ENCODE measurements around the gene ADAM10. TPM values are rescaled to one million over a fixed set of nuclear protein-coding genes. Genes with fewer than 3 reads are reported as not detected.
A peak's percentile ranks its signal among the peaks of the same experiment; 100 is the strongest.

The ADAM10 gene
- total RNA-seq, 1 donor from 2014 or later, result 273 TPM

- ATAC-seq (no peak), DNase-seq (ENCODE audit: low spot score) (no peak)
- intact Hi-C loops (cut with DNase I), result no loop called here
Observed at GRCh38 chr15:58694641-58695398, 54.7 kb downstream of the ADAM10 start.

- intact Hi-C loops (cut with DNase I), result no loop called here
- no peak for DNase-seq (ENCODE audit: low spot score)
- no peak for ATAC-seq
Observed at GRCh38 chr15:58690703-58691102, 58.8 kb downstream of the ADAM10 start.

GRCh38 chr15:58689646-58690045, 59.9 kb downstream of the ADAM10 start:
- ATAC-seq (no peak), DNase-seq (ENCODE audit: low spot score) (no peak)
- intact Hi-C loops (cut with DNase I), result no loop called here

DNA sequence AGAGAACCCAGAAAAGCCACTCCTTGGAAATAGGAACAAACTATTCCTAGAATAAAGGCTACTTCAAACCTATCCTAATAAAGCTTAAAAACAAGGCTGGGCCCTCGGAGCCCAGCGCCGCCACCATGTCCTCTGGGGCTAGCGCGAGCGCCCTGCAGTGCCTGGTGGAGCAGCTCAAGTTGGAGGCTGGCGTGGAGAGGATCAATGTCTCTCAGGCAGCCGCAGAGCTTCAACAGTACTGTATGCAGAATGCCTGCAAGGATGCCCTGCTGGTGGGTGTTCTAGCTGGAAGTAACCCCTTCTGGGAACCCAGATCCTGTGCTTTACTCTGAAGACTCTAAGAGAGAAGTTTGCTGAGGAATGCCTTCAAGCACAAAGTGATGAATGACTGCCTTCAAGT, 63.2 kb downstream of the ADAM10 start:
- no peak for DNase-seq (ENCODE audit: low spot score)
- intact Hi-C loops (cut with DNase I), result no loop called here
- no peak for ATAC-seq

DNA sequence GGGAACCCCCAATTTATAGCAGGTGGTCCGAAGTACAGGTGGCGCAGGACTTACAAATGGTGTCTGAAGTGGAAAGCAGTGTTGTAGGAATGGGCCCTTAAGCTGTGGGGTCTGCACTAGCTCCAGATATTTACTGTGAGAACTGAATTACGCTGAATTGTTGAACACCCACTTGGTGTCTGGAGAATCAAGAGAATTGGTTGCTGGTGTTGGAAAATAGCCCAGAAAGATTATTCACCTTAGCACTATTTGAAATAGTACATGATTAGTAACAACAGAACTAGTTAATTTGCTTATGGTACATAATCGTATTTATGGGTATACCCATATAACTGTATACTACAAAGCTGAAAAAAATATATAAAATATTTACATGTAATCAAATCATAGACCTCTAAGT, 64.8 kb downstream of the ADAM10 start:
- intact Hi-C loops (cut with DNase I), result no loop called here
- DNase-seq (ENCODE audit: low spot score), result no peak
- no peak for ATAC-seq

DNA sequence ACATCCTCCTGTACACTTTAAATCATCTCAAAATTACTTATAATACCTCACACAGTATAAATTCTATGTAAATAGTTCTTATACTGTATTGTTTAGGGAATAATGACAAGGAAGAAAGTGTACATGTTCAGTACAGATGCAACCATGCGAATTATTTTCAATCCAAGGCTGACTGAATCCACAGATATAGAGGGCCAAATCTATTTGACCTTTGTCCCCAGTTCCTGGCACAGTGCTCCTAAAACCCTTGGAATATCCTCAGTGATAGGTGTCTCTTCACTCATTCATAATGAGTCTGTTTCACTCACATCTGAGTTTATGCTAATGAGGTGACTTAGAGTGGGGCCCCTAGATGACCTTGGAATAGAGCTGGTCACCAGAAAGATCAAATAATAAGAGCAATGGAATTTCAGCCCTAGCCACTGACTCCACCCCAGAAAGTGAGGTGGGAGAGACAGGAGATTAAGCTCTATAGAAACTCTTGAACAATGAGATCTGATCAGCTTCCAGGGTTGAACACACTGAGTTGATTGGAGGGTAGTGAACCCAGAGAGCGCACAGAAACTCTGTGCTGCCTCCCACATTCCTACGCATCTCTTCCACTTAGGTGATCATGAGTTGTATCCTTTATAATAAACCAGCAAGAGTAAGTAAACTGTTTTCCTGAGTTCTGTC, 65.3 kb downstream of the ADAM10 start:
- no peak for DNase-seq (ENCODE audit: low spot score)
- intact Hi-C loops (cut with DNase I), result no loop called here
- no peak for ATAC-seq

GRCh38 chr15:58682234-58682633, 67.3 kb downstream of the ADAM10 start:
- intact Hi-C loops (cut with DNase I), result no loop called here
- DNase-seq (ENCODE audit: low spot score) (no peak), ATAC-seq (no peak)

- no peak for ATAC-seq
- DNase-seq (ENCODE audit: low spot score), result no peak
- intact Hi-C loops (cut with DNase I), result no loop called here
Observed at GRCh38 chr15:58678683-58679082, 70.8 kb downstream of the ADAM10 start.

- intact Hi-C loops (cut with DNase I), result no loop called here
- no peak for ATAC-seq
- no peak for DNase-seq (ENCODE audit: low spot score)
Observed at GRCh38 chr15:58677426-58677825, 72.1 kb downstream of the ADAM10 start.

DNA sequence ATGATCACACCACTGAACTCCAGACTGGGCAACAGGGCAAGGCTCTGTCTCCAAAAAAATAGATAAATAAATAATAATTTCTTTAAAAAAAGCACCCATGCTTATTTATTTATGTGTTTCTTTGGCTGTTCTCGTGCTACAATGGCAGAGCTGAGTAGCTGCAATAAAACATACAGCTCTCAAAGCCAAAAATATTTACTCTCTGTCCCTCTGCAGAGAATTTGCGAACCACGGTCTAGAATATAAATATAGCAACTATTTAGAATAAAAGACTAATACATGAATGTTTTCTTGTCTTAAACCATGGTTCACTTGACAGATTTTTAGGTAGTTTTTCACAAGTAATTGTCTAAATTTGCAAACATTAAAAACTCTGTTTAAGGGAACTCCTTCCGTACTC, 72.7 kb downstream of the ADAM10 start:
- ATAC-seq (no peak), DNase-seq (ENCODE audit: low spot score) (no peak)
- intact Hi-C loops (cut with DNase I), result no loop called here

DNA sequence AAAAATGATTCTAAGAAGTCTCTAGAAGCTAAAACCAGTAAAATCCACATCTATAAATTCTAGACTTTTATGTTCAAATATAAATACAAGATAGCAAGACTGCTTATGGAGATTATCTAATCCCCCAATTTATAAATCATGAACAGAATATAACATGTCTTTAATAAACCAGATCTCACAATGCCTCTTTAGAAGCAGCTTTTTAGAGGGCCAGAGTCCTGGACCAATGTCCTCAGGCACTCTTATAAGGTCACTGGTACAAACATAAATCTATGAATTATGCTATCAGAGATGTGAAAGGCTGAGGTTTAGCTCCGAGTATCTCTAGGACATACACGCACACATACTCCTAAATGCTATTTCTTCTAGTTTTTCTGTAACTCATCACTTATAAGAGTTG, 78.3 kb downstream of the ADAM10 start:
- ATAC-seq (no peak), DNase-seq (ENCODE audit: low spot score) (no peak)
- intact Hi-C loops (cut with DNase I), result no loop called here

- intact Hi-C loops (cut with DNase I), result no loop called here
- ATAC-seq, result no peak
- no peak for DNase-seq (ENCODE audit: low spot score)
Observed at GRCh38 chr15:58669108-58669507, 80.4 kb downstream of the ADAM10 start.

DNA sequence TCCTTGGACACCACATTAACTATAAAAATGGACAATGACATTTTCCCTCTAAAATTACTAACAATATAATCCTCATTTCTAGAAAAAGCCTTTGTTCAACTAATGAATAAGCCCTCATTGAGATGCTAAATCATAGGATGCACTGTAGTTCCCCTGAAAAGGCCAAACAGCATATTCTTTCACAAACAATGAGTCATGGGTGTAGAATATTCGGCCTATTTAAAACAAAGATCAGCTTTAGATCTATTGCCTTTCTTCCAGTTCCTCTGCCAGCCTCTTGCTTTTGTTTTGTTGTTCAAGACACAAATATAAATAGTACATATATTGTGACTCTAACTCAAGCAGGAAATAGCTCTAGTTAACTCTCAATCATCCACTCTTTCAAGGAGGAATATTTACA, 82.5 kb downstream of the ADAM10 start:
- intact Hi-C loops (cut with DNase I), result no loop called here
- ATAC-seq (peak; percentile 53), DNase-seq (ENCODE audit: low spot score) (no peak)

DNA sequence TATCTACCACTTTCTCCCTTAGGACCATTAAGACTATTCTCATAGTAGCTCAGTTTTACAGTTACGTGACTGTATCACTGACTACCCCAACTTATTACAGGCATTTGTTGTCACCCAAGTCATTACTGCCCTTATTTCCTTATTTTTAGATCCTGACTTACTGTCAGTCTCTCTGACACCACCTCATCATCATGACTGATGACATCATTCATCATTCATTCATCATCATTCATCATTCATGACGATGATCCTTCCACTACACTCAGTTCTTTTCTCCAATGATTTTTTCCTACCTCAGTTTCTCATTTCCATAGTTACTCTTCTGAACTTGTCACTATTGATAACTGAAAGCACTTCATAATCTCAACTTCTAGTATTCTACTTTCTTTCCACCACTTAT, 83.8 kb downstream of the ADAM10 start:
- DNase-seq (ENCODE audit: low spot score), result no peak
- ATAC-seq, result no peak
- intact Hi-C loops (cut with DNase I), result no loop called here

GRCh38 chr15:58650102-58650501, 99.4 kb downstream of the ADAM10 start:
- ATAC-seq (no peak), DNase-seq (ENCODE audit: low spot score) (no peak)
- intact Hi-C loops (cut with DNase I), result no loop called here

DNA sequence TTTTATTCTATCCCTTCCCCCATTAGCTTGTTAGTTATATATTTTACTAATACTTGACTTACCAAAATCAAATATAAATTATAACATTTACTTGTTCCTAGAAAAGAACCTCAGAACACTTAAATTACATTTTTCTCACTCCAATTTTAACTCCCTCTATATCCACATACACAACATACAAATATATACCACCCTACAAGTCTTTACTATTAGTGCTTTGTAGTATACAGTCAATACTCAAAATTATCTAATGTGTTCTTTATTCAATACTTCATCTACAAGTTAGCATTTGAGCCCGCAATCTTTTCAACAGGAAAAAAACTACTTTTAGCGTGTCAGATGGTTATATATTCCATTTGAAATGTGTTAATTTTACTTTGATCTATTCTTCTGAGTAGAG, 100.3 kb downstream of the ADAM10 start:
- intact Hi-C loops (cut with DNase I), result no loop called here
- no peak for DNase-seq (ENCODE audit: low spot score)
- no peak for ATAC-seq

GRCh38 chr15:58643996-58644395, 105.5 kb downstream of the ADAM10 start:
- intact Hi-C loops (cut with DNase I), result no loop called here
- DNase-seq (ENCODE audit: low spot score) (no peak), ATAC-seq (no peak)

DNA sequence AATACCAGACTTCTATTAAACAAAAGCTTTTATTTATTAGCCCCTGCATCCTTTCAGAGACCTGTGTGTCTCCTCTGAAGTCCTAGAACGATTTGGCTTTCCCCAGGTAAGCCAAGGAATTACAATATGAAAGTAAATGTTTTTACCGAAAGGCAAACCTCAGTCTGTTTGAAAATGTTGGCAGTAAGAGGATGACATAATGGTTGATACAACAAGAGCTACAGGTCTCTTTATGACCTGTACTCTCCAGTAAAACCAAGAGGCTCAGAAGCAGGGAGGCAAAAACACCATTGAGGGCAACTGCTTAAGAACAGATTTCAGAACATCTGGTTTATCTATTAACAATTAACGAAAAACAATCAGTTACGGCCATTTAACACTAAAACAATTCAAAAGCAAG, 107.8 kb downstream of the ADAM10 start:
- no peak for DNase-seq (ENCODE audit: low spot score)
- intact Hi-C loops (cut with DNase I), result no loop called here
- no peak for ATAC-seq

DNA sequence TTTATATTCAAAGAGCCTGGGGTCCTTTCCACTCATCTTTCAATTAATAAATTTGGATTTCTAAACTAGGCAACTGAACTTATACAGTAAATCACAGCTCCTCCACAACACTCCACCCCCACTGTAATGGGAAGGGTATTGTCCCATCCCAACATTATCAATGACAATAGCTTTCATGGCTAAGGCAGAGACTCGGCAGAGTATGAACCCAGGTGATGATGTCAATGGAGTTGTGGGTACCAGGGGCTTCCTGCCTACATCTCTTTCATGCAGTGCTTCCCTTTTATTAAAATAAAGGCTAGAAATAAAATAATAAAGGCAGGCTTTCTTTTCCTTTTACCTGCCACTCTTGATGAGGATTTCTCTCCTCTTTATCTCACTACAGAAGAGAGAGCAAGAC, 109.5 kb downstream of the ADAM10 start:
- ATAC-seq, result no peak
- intact Hi-C loops (cut with DNase I), result no loop called here
- no peak for DNase-seq (ENCODE audit: low spot score)

DNA sequence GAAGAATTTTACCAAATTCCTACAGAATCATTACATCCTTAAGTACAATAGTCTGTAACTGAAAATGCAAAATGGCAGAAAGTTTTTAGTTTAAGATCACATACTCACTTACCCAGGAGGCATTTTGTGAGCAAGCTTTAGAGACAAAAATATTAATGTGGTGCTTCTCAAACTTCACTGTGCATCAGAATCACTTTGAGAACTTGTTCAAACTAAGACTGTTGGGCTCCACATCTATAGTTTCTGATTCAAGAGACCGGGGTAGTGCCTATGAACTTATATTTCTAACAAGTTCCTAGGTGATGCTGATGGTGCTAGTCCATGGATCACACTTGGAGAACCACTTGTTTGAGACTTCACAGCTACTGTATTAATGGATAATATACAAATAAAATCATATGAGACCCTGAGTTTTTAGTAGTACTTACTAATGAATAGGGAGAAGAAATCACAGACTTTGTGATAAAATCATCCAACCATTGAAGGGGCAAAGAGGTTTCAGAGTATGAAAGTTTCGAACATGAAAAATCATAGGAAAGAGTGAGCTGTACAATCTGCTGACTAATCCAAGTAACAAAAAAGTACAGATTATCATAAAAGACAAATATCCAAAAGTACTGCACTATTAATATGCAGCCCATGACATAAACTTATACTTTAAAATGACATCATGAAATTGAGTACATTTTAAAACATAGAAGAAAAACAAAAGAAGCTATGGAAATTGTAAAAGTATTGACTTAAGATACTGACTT, 110.3 kb downstream of the ADAM10 start:
- ATAC-seq (no peak), DNase-seq (ENCODE audit: low spot score) (no peak)
- intact Hi-C loops (cut with DNase I), result no loop called here
